ENCODE measurements around the gene CRNKL1. TPM values are rescaled to one million over a fixed set of nuclear protein-coding genes. Genes with fewer than 3 reads are reported as not detected.

CRNKL1 gene
- total and polyA plus RNA-seq, 5 experiments from 2014 or later, result 6.9 to 34.3 (median 14.6) TPM

- ATAC-seq (no peak), DNase-seq (no peak)
- Mint-ChIP-seq H3K4me1 (peaks cover 0 to 5% (median 2%) of the 10 kb centered on the region in 4 donors), H3K36me3 (no peaks in the 10 kb centered on the region), H3K27me3 (peaks cover 0 to 20% (median 6%) of the 10 kb centered on the region in 5 donors), H3K9me3 (no peaks in the 10 kb centered on the region), H3K4me3 (no peak overlapping the region), H3K27ac (no peak overlapping the region)
- POLR2A ChIA-PET, result no interaction called here
These were observed 27.0 kb upstream of the CRNKL1 start for GRCh38 chr20:20079102-20079784.

GRCh38 chr20:20078041-20078440, 25.8 kb upstream of the CRNKL1 start:
- Mint-ChIP-seq H3K4me3 (no peak overlapping the region), H3K36me3 (no peaks in the 10 kb centered on the region), H3K4me1 (no peaks in the 10 kb centered on the region), H3K27me3 (peaks cover 2 to 23% (median 6%) of the 10 kb centered on the region in 5 donors), H3K9me3 (no peaks in the 10 kb centered on the region), H3K27ac (no peak overlapping the region)
- ATAC-seq, result no peak
- POLR2A ChIA-PET, result no interaction called here
- DNase-seq, result no peak

GRCh38 chr20:20076297-20077065, 24.2 kb upstream of the CRNKL1 start:
- POLR2A ChIA-PET, result no interaction called here
- Mint-ChIP-seq H3K27me3 (peaks cover under 1 to 13% (median 3%) of the 10 kb centered on the region in 5 donors), H3K9me3 (no peaks in the 10 kb centered on the region), H3K36me3 (no peaks in the 10 kb centered on the region), H3K4me1 (no peaks in the 10 kb centered on the region), H3K4me3 (no peak overlapping the region), H3K27ac (no peak overlapping the region)
- no peak for ATAC-seq
- no peak for DNase-seq

GRCh38 chr20:20075032-20075431, 22.8 kb upstream of the CRNKL1 start:
- H3K27me3 Mint-ChIP-seq, result peaks cover 0 to 13% (median 2%) of the 10 kb centered on the region in 5 donors
- POLR2A ChIA-PET, result no interaction called here
- no peak overlapping the region for H3K27ac Mint-ChIP-seq
- ATAC-seq, result no peak
- H3K36me3 Mint-ChIP-seq, result no peaks in the 10 kb centered on the region
- no peaks in the 10 kb centered on the region for H3K4me1 Mint-ChIP-seq
- no peaks in the 10 kb centered on the region for H3K9me3 Mint-ChIP-seq
- DNase-seq, result no peak
- H3K4me3 Mint-ChIP-seq, result no peak overlapping the region

GRCh38 chr20:20073801-20074371, 21.6 kb upstream of the CRNKL1 start:
- H3K9me3 Mint-ChIP-seq, result no peaks in the 10 kb centered on the region
- ATAC-seq, result no peak
- H3K4me3 Mint-ChIP-seq, result no peak overlapping the region
- no peak overlapping the region for H3K27ac Mint-ChIP-seq
- POLR2A ChIA-PET, result no interaction called here
- no peak for DNase-seq
- no peaks in the 10 kb centered on the region for H3K4me1 Mint-ChIP-seq
- peaks cover 0 to 12% (median 2%) of the 10 kb centered on the region in 5 donors for H3K27me3 Mint-ChIP-seq
- H3K36me3 Mint-ChIP-seq, result no peaks in the 10 kb centered on the region

- Mint-ChIP-seq H3K4me3 (no peak overlapping the region), H3K4me1 (no peaks in the 10 kb centered on the region), H3K9me3 (no peaks in the 10 kb centered on the region), H3K27ac (no peak overlapping the region), H3K36me3 (no peaks in the 10 kb centered on the region), H3K27me3 (peaks cover 0 to 9% (median 2%) of the 10 kb centered on the region in 5 donors)
- POLR2A ChIA-PET, result no interaction called here
- DNase-seq, result no peak
- ATAC-seq, result no peak
These were observed 18.8 kb upstream of the CRNKL1 start for GRCh38 chr20:20070871-20071726.

GRCh38 chr20:20065361-20065760, 13.1 kb upstream of the CRNKL1 start:
- Mint-ChIP-seq H3K4me3 (no peak overlapping the region), H3K27me3 (peaks cover 3 to 24% (median 17%) of the 10 kb centered on the region in 5 donors)
- POLR2A ChIA-PET, result interaction anchor here (0.7 kb wide), 1 partner anchor 1239 kb away, joined by 3 read pairs; no protein-coding TSS in a partner anchor

GRCh38 chr20:20063941-20064702, 11.9 kb upstream of the CRNKL1 start:
- H3K27me3 Mint-ChIP-seq, result peaks cover 3 to 27% (median 17%) of the 10 kb centered on the region in 5 donors
- H3K9me3 Mint-ChIP-seq, result no peaks in the 10 kb centered on the region
- no peaks in the 10 kb centered on the region for H3K36me3 Mint-ChIP-seq
- POLR2A ChIA-PET, result no interaction called here
- no peaks in the 10 kb centered on the region for H3K4me1 Mint-ChIP-seq
- ATAC-seq, result no peak
- DNase-seq, result no peak
- no peak overlapping the region for H3K4me3 Mint-ChIP-seq
- no peak overlapping the region for H3K27ac Mint-ChIP-seq

More at GRCh38 chr20:20065361-20065760, 13.1 kb upstream of the CRNKL1 start:
- no peak for DNase-seq
- H3K4me1 Mint-ChIP-seq, result no peaks in the 10 kb centered on the region
- no peaks in the 10 kb centered on the region for H3K36me3 Mint-ChIP-seq
- H3K27ac Mint-ChIP-seq, result no peak overlapping the region
- H3K9me3 Mint-ChIP-seq, result no peaks in the 10 kb centered on the region
- no peak for ATAC-seq

- peaks cover 3 to 29% (median 12%) of the 10 kb centered on the region in 5 donors for H3K27me3 Mint-ChIP-seq
- no peaks in the 10 kb centered on the region for H3K4me1 Mint-ChIP-seq
- POLR2A ChIA-PET, result no interaction called here
These were observed 8.2 kb upstream of the CRNKL1 start for GRCh38 chr20:20060234-20060998.

GRCh38 chr20:20051767-20052073, 546 bp downstream of the CRNKL1 start:
- peak in 1 of 2 donors; percentile 12 for ATAC-seq
- Mint-ChIP-seq H3K36me3 (peaks cover 10 to 40% (median 21%) of the 10 kb centered on the region in 3 donors), H3K9me3 (no peaks in the 10 kb centered on the region), H3K4me1 (peaks cover 14 to 36% (median 30%) of the 10 kb centered on the region in 4 donors), H3K27me3 (peaks cover 0 to 6% (median 0%) of the 10 kb centered on the region in 5 donors), H3K27ac (peak overlapping the region; percentile 95 to 100 (median 99)), H3K4me3 (peak overlapping the region; percentile 88 to 100 (median 99))
- POLR2A ChIA-PET, result interaction anchor here (1.2 to 3.0 kb wide), 8 partner anchors 9 to 1914 kb away, joined by 3 to 48 read pairs (median 6); partner anchors contain the start of genes KAT14, NAA20, PET117 and SEC23B
- DNase-seq, result no peak

More at GRCh38 chr20:20060234-20060998, 8.2 kb upstream of the CRNKL1 start:
- peak in 1 of 2 donors; percentile 32 for ATAC-seq
- H3K4me3 Mint-ChIP-seq, result no peak overlapping the region
- no peak overlapping the region for H3K27ac Mint-ChIP-seq
- no peaks in the 10 kb centered on the region for H3K36me3 Mint-ChIP-seq
- DNase-seq, result no peak
- no peaks in the 10 kb centered on the region for H3K9me3 Mint-ChIP-seq

- no peaks in the 10 kb centered on the region for H3K9me3 Mint-ChIP-seq
- no peak overlapping the region for H3K4me3 Mint-ChIP-seq
- ATAC-seq (no peak), DNase-seq (no peak)
- H3K4me1 Mint-ChIP-seq, result peaks cover 0 to 12% (median 8%) of the 10 kb centered on the region in 4 donors
- peaks cover 11 to 97% (median 21%) of the 10 kb centered on the region in 3 donors for H3K36me3 Mint-ChIP-seq
- POLR2A ChIA-PET, result interaction anchor here (1.0 kb wide), 1 partner anchor 12 kb away, joined by 3 read pairs; the partner anchor contains the start of genes CFAP61 and CRNKL1
- H3K27me3 Mint-ChIP-seq, result no peaks in the 10 kb centered on the region
- peak overlapping the region in 1 of 10 donors; percentile 28 for H3K27ac Mint-ChIP-seq
These were observed 12.4 kb downstream of the CRNKL1 start for GRCh38 chr20:20039752-20040387.
